A673 (cell line): ENCODE data around the gene SIK2. TPM values are rescaled to one million over a fixed set of nuclear protein-coding genes. Genes with fewer than 3 reads are reported as not detected.
"Not testable (repeated sequence)": the region's sequence is repeated elsewhere in the genome, so short reads cannot be mapped to it uniquely, and the experiment has no call there.

Source experiments
- BruUV-seq: library from RNA; stranded (reverse); fragments of 400-500 nt; replicated peaks from 2 replicates; lab custom pipeline; 2021; lab: Mats Ljungman, UMichigan
- CTCF ChIA-PET: fragments of 300-600 bp; sonication (Branson Sonifier 250); formaldehyde crosslinking; loops from one replicate; lab custom pipeline; 2022; ENCODE audit warnings: antibody characterized with exemption; lab: Charles Lee
- POLR2A ChIA-PET: fragments of 300-600 bp; sonication (Branson Sonifier 250); formaldehyde crosslinking; loops from one replicate; lab custom pipeline; 2022; ENCODE audit warnings: antibody characterized with exemption; ENCODE audit not compliant: low non-redundant PET; lab: Charles Lee
- DNase-seq: peaks from one replicate; pipeline ENCODE4 v3.0.0-alpha.2; 2015; ENCODE audit warnings: low spot score
- H3K27ac ChIP-seq: fragments of 200-600 bp; sonication (generic); 2 replicates; pipeline ENCODE4 v1.5.1; 2016; ENCODE audit warnings: mixed run types, low read depth, mild to moderate bottlenecking, mixed read lengths, antibody characterized with exemption, low read length; ENCODE audit not compliant: poor library complexity, severe bottlenecking
- H3K27me3 ChIP-seq: fragments of 200-600 bp; sonication (generic); replicated peaks from 2 replicates; pipeline ENCODE4 v1.6.1; 2017; ENCODE audit warnings: mixed run types, low read depth, mild to moderate bottlenecking, mixed read lengths, antibody characterized with exemption, low read length; ENCODE audit not compliant: insufficient read depth, poor library complexity
- H3K36me3 ChIP-seq: fragments of 200-600 bp; sonication (generic); 2 replicates; pipeline ENCODE4 v1.6.1; 2016; ENCODE audit warnings: mixed run types, mild to moderate bottlenecking, mixed read lengths, antibody characterized with exemption, low read length; ENCODE audit not compliant: insufficient read depth, poor library complexity, severe bottlenecking
- H3K4me1 ChIP-seq: fragments of 200-600 bp; sonication (generic); 2 replicates; pipeline ENCODE4 v1.6.1; 2017; ENCODE audit warnings: mixed run types, mild to moderate bottlenecking, mixed read lengths, antibody characterized with exemption, low read length; ENCODE audit not compliant: insufficient read depth, poor library complexity, severe bottlenecking
- H3K4me3 ChIP-seq: fragments of 200-600 bp; sonication (generic); 2 replicates; pipeline ENCODE4 v1.5.1; 2016; ENCODE audit warnings: low read depth, mixed run types, mild to moderate bottlenecking, mixed read lengths, low read length; ENCODE audit not compliant: poor library complexity, severe bottlenecking
- H3K9me3 ChIP-seq: fragments of 200-600 bp; sonication (generic); 2 replicates; pipeline ENCODE4 v1.6.1; 2016; ENCODE audit warnings: mixed run types, low read depth, mild to moderate bottlenecking, mixed read lengths, antibody characterized with exemption, low read length; ENCODE audit not compliant: poor library complexity, severe bottlenecking
- CTCF ChIP-seq: fragments of 300-800, 200-600 bp; sonication (generic); conservative IDR thresholded peaks from 2 replicates; pipeline ENCODE4 v1.5.1; 2017; ENCODE audit warnings: low read depth, mild to moderate bottlenecking, antibody characterized with exemption, low read length, moderate library complexity, mixed read lengths
- EZH2 ChIP-seq: fragments of 200-600 bp; sonication (generic); IDR thresholded peaks from 2 replicates; pipeline ENCODE4 v1.6.1; 2017; ENCODE audit warnings: borderline replicate concordance, low read depth, mild to moderate bottlenecking, mixed read lengths, antibody characterized with exemption, low read length; ENCODE audit not compliant: poor library complexity, severe bottlenecking
- intact Hi-C: fragments of 100-400 bp; cut with micrococcal nuclease; formaldehyde crosslinking; loops from one replicate; pipeline ENCODE4 v1.10.0; 2022; ENCODE audit not compliant: unreplicated experiment
- total RNA-seq: library from RNA; stranded (reverse); gene quantifications from 2 replicates; pipeline ENCODE4 v1.2.3, GENCODE V29; 2021

SIK2 gene
- total RNA-seq, 1 experiment from 2014 or later, result 18.7 TPM

- Histone ChIP-seq H3K27me3 (no peaks in the 10 kb centered on the region), H3K4me3 (peak within 1 kb of the TSS; percentile 89), H3K36me3 (peaks cover 27% of the 10 kb centered on the region), H3K9me3 (no peaks in the 10 kb centered on the region), H3K27ac (peak within 1 kb of the TSS; percentile 88), H3K4me1 (peaks cover 8% of the 10 kb centered on the region)
- CTCF ChIA-PET, result interaction anchor here (0.5 to 2.4 kb wide), 5 partner anchors 11 to 311 kb away, joined by 3 to 10 read pairs (median 5); no protein-coding TSS in a partner anchor
- intact Hi-C loops, result loop anchor here (2.0 to 5.0 kb wide), 2 partner anchors 76 to 163 kb away; partner anchors contain the start of gene SIK2
- TF ChIP-seq EZH2 (no peak), CTCF (no peak)
- POLR2A ChIA-PET, result interaction anchor here (0.5 to 0.6 kb wide), 3 partner anchors 10 to 1012 kb away, joined by 3 to 7 read pairs (median 5); no protein-coding TSS in a partner anchor
- BruUV-seq, result TSS peak; percentile 95
- peak; percentile 89 for DNase-seq
Measured at GRCh38 chr11:111765984-111766833, 164.0 kb downstream of the SIK2 start, which contains the start of gene PPP2R1B. Gene PPP2R1B (minus strand): TSS chr11:111766389. CDS start chr11:111766361, 28 bp downstream.

- BruUV-seq, result no TSS peak
- Histone ChIP-seq H3K36me3 (peaks cover 24% of the 10 kb centered on the region), H3K9me3 (no peaks in the 10 kb centered on the region), H3K27me3 (no peaks in the 10 kb centered on the region), H3K4me3 (peak overlapping the region; percentile 89), H3K27ac (peak overlapping the region; percentile 88), H3K4me1 (peaks cover 8% of the 10 kb centered on the region)
- POLR2A ChIA-PET, result no interaction called here
- TF ChIP-seq CTCF (no peak), EZH2 (no peak)
- DNase-seq, result no peak
- intact Hi-C loops, result loop anchor here (2.0 to 5.0 kb wide), 2 partner anchors 76 to 164 kb away; partner anchors contain the start of gene SIK2
- CTCF ChIA-PET, result interaction anchor here (0.5 to 2.4 kb wide), 4 partner anchors 10 to 312 kb away, joined by 3 to 10 read pairs (median 6); no protein-coding TSS in a partner anchor
Measured at GRCh38 chr11:111766834-111767142, 164.5 kb downstream of the SIK2 start.

- no peak for DNase-seq
- Histone ChIP-seq H3K9me3 (no peaks in the 10 kb centered on the region), H3K27me3 (no peaks in the 10 kb centered on the region), H3K4me1 (no peaks in the 10 kb centered on the region), H3K36me3 (no peaks in the 10 kb centered on the region), H3K4me3 (no peak overlapping the region), H3K27ac (no peak overlapping the region)
- ChIA-PET POLR2A (no interaction called here), CTCF (no interaction called here)
- intact Hi-C loops, result no loop called here
- TF ChIP-seq CTCF (no peak), EZH2 (no peak)
- BruUV-seq, result no TSS peak
Measured at GRCh38 chr11:111770581-111771134, 168.4 kb downstream of the SIK2 start.

GRCh38 chr11:111771205-111771604 lies 169.0 kb downstream of the SIK2 start:
- H3K4me3 ChIP-seq, BruUV-seq, H3K4me1 ChIP-seq, H3K36me3 ChIP-seq, H3K27me3 ChIP-seq, H3K27ac ChIP-seq, H3K9me3 ChIP-seq, DNase-seq, intact Hi-C loops, POLR2A ChIA-PET: not testable (repeated sequence)
- CTCF ChIA-PET, result interaction anchor here (0.8 kb wide), 1 partner anchor 166 kb away, joined by 7 read pairs; no protein-coding TSS in a partner anchor
